Stimulated activated CD4-positive, alpha-beta T cell treated with anti-CD3 and anti-CD28 coated beads, TNF-alpha, amount 100 ng/mL, for 48 hours (primary cell): ENCODE data around the gene SLC7A10.
"Not testable (repeated sequence)": the region's sequence is repeated elsewhere in the genome, so short reads cannot be mapped to it uniquely, and the experiment has no call there.

ENCODE experiments used
- DNase-seq, 3 donors: peaks; one replicate each; pipeline ENCODE4 v3.0.0-alpha.2; 2020; ENCODE audit warnings: low read depth in 3 of 3

The SLC7A10 gene

GRCh38 chr19:33238481-33239149 lies 13.0 kb upstream of the SLC7A10 start:
- DNase-seq = no peak

DNA sequence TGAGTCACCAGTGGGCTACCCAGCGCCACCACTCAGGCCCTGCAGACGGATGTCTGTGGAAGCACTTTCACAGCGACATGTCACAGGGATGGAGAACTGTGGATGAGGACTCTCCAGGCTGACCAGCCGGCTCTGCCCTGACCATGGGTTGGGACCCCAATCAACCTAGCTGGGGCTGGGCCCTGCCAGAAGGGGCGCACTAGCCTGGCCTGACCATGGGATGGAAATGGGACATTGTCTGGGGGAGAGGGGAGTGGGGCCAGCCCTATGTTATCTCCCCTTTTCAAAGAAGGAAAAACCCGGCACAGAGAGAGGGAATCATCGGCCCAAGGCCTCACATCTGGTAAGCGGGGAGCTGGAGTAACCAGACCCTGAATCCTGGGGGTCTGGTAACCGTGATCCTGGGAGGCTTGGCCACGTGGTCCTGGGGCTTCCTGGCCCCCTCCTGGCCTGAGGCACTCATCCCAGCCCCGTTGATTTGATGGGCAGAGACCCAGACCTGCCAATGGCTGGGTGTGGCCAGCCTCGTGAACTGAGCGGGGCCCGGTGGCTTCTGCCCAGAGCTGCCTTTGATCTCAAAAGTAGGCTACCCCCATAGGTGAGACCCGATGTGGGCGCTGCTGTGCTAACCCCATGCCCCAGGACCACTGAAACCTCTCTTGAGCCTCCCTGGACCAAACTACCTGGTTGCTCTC lies 11.2 kb upstream of the SLC7A10 start:
- no peak for DNase-seq

GRCh38 chr19:33235996-33236350 lies 10.3 kb upstream of the SLC7A10 start:
- DNase-seq = no peak

DNA sequence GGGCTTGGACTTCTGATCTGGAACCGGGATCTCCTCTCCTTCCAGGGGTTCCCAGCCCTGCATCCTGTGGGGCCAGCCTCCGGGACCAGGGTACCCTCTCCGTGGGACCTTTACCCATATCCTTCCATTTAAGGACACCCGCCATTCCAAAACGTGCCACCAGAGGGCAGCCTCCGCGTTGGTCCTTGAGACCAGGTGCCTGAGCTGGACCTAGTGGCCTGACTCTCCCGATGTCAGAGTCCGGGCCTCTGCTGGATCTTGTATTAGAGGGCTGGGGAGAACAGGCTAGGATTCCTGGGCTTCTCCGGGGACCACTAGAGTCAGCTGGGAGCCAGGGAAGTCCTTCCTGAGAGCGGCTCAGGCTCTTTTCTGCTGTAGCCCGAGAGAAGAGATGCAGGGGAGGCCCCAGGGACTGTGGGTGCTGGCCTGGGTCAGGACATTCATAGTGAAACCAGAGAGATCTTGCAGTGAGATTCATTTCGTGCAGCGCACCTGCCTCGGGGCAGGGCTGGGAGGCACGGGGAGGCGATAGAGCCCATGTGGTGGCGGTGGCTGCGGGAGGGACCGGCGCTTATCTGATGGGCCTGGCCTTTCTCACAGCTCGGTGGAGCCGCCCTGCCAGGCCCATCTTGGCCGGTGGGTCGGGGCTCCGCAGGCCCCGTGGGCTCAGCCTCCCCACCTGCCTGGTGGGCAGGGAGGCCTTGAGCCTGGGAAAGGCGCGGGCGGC lies 9.8 kb upstream of the SLC7A10 start:
- peak; percentile 52 to 72 (median 69) for DNase-seq

DNA sequence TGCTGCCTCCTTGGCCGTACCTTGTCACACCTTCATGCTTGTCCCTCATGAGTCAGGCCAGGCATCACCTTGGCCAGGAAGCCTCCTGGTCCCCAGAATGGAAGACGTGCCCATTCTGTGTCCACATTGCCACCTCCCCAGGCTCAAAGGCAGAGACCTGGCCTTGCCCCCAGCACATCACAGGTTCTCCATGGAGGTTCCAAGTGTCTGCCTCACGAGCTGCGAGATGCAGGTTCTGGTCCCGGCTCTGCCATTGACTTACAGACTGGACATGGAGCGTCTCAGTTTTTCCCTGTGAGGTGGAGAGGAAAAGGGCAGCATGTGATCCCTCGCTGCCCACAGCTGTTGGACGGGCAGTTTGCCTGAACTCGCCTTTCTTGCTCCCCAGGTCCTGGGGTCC lies 9.1 kb upstream of the SLC7A10 start:
- no peak for DNase-seq

DNA sequence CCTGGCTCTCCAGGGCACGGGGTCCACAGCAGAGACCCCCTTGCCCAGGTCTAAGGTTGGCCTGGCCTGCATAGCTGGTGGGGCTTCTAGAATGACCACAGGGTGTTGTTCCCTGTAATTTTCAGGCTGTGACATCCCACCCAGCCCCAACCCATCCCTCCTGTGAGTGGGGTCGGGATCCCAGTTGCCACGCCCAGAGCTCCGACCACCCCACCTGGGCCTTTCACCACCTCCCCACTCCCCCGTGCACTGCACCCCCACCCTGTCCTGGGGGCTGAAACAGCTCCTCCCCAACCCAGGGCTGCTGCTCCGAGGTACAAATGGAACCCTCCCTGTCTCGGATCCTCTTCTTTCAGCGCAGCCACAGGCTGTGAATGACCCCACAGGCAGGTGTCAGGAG lies 8.4 kb upstream of the SLC7A10 start:
- DNase-seq = no peak

DNA sequence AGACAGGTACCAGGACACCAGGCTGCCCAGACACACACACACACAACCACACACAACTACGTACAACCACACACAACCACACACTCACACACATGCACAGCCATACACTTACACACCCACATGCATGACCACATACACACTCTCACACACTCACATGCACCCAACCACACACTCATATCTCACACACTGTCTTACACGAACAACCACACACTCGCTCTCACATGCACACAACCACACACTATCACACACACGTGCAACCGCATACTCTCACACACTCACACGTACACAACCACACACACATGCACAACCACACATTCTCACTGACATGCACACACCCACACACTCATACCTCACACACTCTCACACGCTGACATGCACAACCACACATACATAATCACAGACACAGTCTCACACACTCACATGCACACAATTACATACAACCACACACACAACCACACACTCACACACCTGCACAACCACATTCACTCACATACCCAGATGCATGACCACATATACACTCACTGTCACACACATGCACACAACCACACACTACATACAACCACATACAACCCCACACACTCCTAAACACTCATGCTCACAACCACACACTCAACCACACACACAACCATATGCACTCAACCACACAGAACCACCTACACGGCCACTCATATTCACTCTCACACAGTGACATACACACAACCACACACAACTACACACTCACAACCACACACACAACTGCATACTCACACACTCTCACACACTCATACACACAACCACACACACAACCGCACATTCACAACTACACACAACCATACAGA lies 7.6 kb upstream of the SLC7A10 start:
- no peak for DNase-seq

GRCh38 chr19:33232656-33233055 lies 7.0 kb upstream of the SLC7A10 start:
- no peak for DNase-seq

GRCh38 chr19:33231511-33231910 lies 5.9 kb upstream of the SLC7A10 start:
- no peak for DNase-seq

DNA sequence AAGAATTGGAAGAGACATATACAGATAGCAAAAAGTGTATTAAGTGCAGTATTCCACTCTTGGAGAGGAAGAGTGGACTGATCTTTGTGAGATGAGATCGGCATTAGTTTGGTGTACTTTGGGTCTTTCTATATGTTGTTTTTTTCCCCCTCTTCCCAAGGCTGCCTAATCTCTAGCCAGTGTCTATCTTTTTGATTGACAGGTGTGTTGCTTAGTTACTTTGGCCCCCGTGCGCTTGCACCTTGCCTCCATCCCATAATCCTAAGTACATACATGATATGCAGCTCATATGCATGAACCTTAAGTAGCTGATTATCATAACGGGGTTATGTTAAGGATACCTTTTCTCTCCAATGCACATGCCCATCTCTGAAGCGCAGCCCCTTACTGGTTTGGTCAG lies 4.3 kb upstream of the SLC7A10 start:
- no peak for DNase-seq

- no peak for DNase-seq
Observed at GRCh38 chr19:33227870-33228599, 2.4 kb upstream of the SLC7A10 start.

- DNase-seq = no peak
Observed at GRCh38 chr19:33227242-33227650, 1.6 kb upstream of the SLC7A10 start.

DNA sequence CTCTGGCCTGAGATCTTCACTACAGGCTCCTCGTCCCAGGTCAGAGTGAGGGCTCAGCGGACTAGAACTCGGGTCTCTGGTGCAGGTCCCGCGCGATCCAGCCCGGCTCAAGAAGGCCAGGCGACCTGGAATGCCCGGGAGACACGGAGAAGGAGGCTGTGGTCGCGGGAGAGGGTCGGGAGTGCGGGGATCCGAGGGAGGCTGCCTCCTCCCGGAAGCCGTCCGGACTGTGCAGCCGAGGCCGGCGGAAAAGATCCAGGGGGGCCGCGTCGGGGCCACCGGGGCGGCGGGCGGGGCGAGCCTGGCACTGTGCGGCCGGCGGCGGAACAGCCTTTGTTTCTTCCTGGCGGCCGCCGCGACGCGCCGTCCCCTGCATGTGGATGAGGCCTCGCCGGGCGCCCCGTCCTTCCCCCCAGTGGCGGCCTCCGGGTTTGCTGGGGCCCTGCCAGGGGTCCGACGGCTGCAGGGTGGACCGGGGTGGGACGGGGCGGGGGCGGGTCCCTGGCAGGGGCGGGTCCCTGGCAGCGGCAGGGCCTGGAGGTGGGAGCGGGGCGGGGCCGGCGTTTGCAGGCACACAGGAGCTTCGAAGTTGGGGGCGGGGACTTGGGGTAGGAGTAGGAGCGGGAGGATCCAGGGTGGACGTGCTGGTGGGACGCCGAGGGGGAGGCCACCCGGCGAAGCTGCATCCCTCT lies 1.0 kb upstream of the SLC7A10 start:
- DNase-seq = no peak

DNA sequence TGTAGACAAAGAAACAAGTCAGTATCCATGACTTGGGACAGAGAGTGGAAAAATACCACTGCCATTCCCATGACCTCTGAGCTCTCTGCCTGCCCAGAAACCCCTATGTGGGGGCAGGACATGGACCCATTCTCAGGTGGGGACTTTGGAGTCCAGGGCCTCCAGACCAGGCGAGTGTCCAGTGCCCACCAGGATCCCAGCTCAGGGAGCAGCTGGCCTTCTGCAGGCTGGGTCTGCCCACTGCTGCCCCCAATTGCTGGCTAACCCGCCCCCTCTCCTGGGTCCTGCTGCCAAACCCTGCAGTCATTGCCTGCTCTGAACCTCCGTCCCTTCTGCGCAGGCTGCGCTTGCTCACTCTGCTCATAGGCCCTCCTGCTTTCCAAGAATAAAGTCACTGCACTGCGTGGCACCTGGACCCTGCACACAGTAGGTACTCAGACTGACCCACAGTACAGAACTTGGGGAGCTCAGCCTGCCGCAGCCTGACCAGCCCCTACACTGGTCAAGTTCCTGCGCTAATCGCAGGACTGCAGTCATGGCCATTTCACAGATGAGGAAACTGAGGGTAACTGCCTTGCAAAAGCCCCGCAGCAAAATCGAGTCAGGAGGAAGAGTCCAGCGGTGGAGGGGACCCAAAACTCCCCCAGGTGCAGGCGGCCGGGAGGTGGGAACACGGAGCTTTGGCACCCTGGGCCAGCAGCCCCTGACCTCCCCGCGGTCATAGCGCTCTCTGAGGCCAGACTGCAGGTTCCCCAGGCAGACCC lies 774 bp downstream of the SLC7A10 start:
- no peak for DNase-seq

GRCh38 chr19:33222255-33222654 lies 3.4 kb downstream of the SLC7A10 start:
- not testable (repeated sequence) for DNase-seq

GRCh38 chr19:33221638-33222037 lies 4.0 kb downstream of the SLC7A10 start:
- no peak for DNase-seq

DNA sequence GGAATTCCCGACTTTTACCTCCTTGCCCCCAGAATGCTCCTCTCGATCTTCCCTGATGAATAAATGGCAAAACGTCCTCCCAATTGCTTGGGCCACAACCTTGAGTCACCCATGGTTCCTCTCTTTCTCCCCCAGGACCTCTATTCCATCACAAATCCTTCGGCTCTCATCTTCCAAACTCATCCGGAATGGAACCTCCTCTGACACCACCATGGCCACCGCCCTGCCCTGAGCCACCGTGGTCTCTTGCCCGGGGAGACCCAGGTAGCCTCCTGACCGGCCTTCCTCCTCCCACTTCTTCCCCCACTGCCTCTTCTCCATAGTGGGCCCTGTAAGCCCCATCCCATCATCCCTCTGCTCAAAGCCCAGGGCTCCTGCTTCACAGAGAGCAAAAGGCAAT lies 4.9 kb downstream of the SLC7A10 start:
- DNase-seq = no peak

DNA sequence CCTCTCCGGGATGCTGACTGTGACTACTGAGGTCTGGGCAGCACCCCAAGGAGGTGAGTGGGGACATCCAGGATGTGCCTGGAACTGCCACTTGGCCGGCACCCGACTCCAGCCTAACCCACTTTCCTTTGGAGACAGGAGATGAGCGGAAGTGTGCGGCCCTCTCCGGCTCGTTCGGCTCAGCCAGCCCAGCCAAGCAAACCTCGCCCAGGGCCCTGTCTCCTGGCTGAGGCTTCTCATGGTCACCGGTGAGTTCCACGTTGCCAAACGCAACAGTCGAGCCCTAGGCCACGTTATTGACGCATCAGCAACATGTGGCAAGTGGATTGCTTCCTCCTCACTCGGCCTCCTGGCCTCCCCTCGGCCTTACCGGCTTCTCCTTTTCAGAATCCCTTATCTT lies 5.5 kb downstream of the SLC7A10 start:
- no peak for DNase-seq

GRCh38 chr19:33219261-33219815 lies 6.3 kb downstream of the SLC7A10 start:
- DNase-seq = no peak

GRCh38 chr19:33217881-33218280 lies 7.8 kb downstream of the SLC7A10 start:
- DNase-seq = no peak
